Activated effector memory CD4-positive, alpha-beta T cell treated with Interleukin-2 at 50 U/mL for 16 hours (primary cell): ENCODE measurements around the gene UQCR10.

Source experiments
- DNase-seq: peaks from one replicate; pipeline ENCODE4 v3.0.0-alpha.2; 2020

Gene UQCR10

GRCh38 chr22:29767171-29768051, at the start of gene UQCR10:
UQCR10 (plus strand) TSS chr22:29767369; CDS start chr22:29767399, 30 bp downstream.
- peak; percentile 86 for DNase-seq

- no peak for DNase-seq
Observed at GRCh38 chr22:29717789-29718188, 49.4 kb upstream of the UQCR10 start.

GRCh38 chr22:29718949-29719898, 47.9 kb upstream of the UQCR10 start:
- DNase-seq: no peak

GRCh38 chr22:29719899-29720645, 47.1 kb upstream of the UQCR10 start, which contains the start of gene CABP7:
CABP7 (plus strand) TSS chr22:29720003; CDS start chr22:29720425, 422 bp downstream.
- DNase-seq: no peak

GRCh38 chr22:29720811-29721323, 46.3 kb upstream of the UQCR10 start:
- DNase-seq: no peak

- no peak for DNase-seq
Observed at GRCh38 chr22:29722151-29722550, 45.0 kb upstream of the UQCR10 start.

- DNase-seq: no peak
Observed at GRCh38 chr22:29722587-29722986, 44.6 kb upstream of the UQCR10 start.

GRCh38 chr22:29723766-29724165, 43.4 kb upstream of the UQCR10 start:
- no peak for DNase-seq

GRCh38 chr22:29724843-29725242, 42.3 kb upstream of the UQCR10 start:
- no peak for DNase-seq

- DNase-seq: no peak
Observed at GRCh38 chr22:29726106-29726505, 41.1 kb upstream of the UQCR10 start.

GRCh38 chr22:29726512-29727130, 40.5 kb upstream of the UQCR10 start:
- DNase-seq: no peak

- DNase-seq: no peak
Observed at GRCh38 chr22:29727131-29727523, 40.0 kb upstream of the UQCR10 start.

- no peak for DNase-seq
Observed at GRCh38 chr22:29729161-29729560, 38.0 kb upstream of the UQCR10 start.

- DNase-seq: no peak
Observed at GRCh38 chr22:29731058-29731850, 35.9 kb upstream of the UQCR10 start.

- DNase-seq: no peak
Observed at GRCh38 chr22:29732883-29733282, 34.3 kb upstream of the UQCR10 start.

GRCh38 chr22:29733362-29734201, 33.6 kb upstream of the UQCR10 start:
- no peak for DNase-seq

- no peak for DNase-seq
Observed at GRCh38 chr22:29734406-29734805, 32.8 kb upstream of the UQCR10 start.

- no peak for DNase-seq
Observed at GRCh38 chr22:29734838-29735237, 32.3 kb upstream of the UQCR10 start.

GRCh38 chr22:29735416-29735815, 31.8 kb upstream of the UQCR10 start:
- no peak for DNase-seq
